ENCODE results near the gene CDCA4.

GRCh38 chr14:105039458-105040205, 18.7 kb upstream of the CDCA4 start:
- TF ChIP-seq POLR2A (IDR thresholded peaks at IDR 0.05) = no peak
- TF ChIP-seq, protein P1, sequence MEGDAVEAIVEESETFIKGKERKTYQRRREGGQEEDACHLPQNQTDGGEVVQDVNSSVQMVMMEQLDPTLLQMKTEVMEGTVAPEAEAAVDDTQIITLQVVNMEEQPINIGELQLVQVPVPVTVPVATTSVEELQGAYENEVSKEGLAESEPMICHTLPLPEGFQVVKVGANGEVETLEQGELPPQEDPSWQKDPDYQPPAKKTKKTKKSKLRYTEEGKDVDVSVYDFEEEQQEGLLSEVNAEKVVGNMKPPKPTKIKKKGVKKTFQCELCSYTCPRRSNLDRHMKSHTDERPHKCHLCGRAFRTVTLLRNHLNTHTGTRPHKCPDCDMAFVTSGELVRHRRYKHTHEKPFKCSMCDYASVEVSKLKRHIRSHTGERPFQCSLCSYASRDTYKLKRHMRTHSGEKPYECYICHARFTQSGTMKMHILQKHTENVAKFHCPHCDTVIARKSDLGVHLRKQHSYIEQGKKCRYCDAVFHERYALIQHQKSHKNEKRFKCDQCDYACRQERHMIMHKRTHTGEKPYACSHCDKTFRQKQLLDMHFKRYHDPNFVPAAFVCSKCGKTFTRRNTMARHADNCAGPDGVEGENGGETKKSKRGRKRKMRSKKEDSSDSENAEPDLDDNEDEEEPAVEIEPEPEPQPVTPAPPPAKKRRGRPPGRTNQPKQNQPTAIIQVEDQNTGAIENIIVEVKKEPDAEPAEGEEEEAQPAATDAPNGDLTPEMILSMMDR (IDR thresholded peaks at IDR 0.05) = no peak

All from esophagus squamous epithelium (tissue), 4 donors.